HepG2 (cell line): ENCODE measurements around the gene SIT1. TPM values are rescaled to one million over a fixed set of nuclear protein-coding genes. Genes with fewer than 3 reads are reported as not detected.
A peak's percentile ranks its signal among the peaks of the same experiment; 100 is the strongest.

Source experiments
- HNRNPL ChIP-seq: fragments of 200-400 bp; formaldehyde crosslinking; IDR thresholded peaks from 2 replicates; pipeline ENCODE4 v1.6.1; 2017; ENCODE audit warnings: mild to moderate bottlenecking, low read depth, low read length
- KMT2B ChIP-seq: IDR thresholded peaks from 2 replicates; pipeline ENCODE4 v1.6.1; 2016; ENCODE audit warnings: missing genetic modification reagents, missing compliant biosample characterization
- PAF1 ChIP-seq: IDR thresholded peaks from 2 replicates; pipeline ENCODE4 v1.6.1; 2016; ENCODE audit warnings: missing genetic modification reagents, missing compliant biosample characterization
- polyA plus RNA-seq, 8 experiments: library from polyadenylated mRNA; depleted of rRNA in 3 of 8; stranded (reverse) in 7 of 8; unstranded in 1 of 8; fragments of >200 nt; fragmentation: Illumina TruSeq in 4 of 8; extraction: Trizol in 4 of 8; gene quantifications; 2 replicates each; pipeline versions ENCODE4 v1.2.1 to v1.2.3, GENCODE V29; 2011 to 2016; ENCODE audit warnings: low read depth in 4 of 8, missing spikeins in 1 of 8, mixed read lengths in 1 of 8; ENCODE audit not compliant: insufficient read depth in 1 of 8
- total RNA-seq, 5 experiments: library from RNA; depleted of rRNA; stranded (reverse); fragments of >200 nt; fragmentation: Illumina TruSeq; extraction: Trizol; gene quantifications; 2 replicates each; pipeline ENCODE4 v1.2.3, GENCODE V29; 2016; ENCODE audit warnings: low read depth in 1 of 5
- TF ChIP-seq, protein P1 (sequence below): sonication (generic); formaldehyde crosslinking; IDR thresholded peaks from 2 replicates; pipeline ENCODE4 v1.5.1; 2020; ENCODE audit warnings: missing genetic modification reagents, mild to moderate bottlenecking, borderline replicate concordance
- TF ChIP-seq, protein P2 (sequence below): sonication (generic); formaldehyde crosslinking; IDR thresholded peaks from 2 replicates; pipeline ENCODE4 v1.8.0; 2022; ENCODE audit warnings: missing genetic modification reagents, mild to moderate bottlenecking, borderline replicate concordance
- TF ChIP-seq, protein P3 (sequence below): sonication (generic); formaldehyde crosslinking; IDR thresholded peaks from 2 replicates; pipeline ENCODE4 v1.4.0; 2020; ENCODE audit warnings: low read depth, missing genetic modification reagents
- TF ChIP-seq, protein P4 (sequence below): sonication (generic); formaldehyde crosslinking; IDR thresholded peaks from 2 replicates; pipeline ENCODE4; 2020; ENCODE audit warnings: missing genetic modification reagents, mild to moderate bottlenecking, borderline replicate concordance
- TF ChIP-seq, protein P5 (sequence below): sonication (generic); formaldehyde crosslinking; conservative IDR thresholded peaks from 2 replicates; pipeline ENCODE4 v1.4.0; 2020; ENCODE audit warnings: mild to moderate bottlenecking, missing genetic modification reagents, moderate library complexity
- TF ChIP-seq, protein P6 (sequence below): sonication (generic); formaldehyde crosslinking; IDR thresholded peaks from 2 replicates; pipeline ENCODE4 v1.5.0; 2020; ENCODE audit warnings: mild to moderate bottlenecking, missing genetic modification reagents, moderate library complexity
- TF ChIP-seq, protein P7 (sequence below): IDR thresholded peaks from 2 replicates; pipeline ENCODE4 v1.6.1; 2016; ENCODE audit warnings: missing compliant biosample characterization, missing genetic modification reagents, borderline replicate concordance

Gene SIT1
- total and polyA plus RNA-seq, 2 of the 13 experiments (the other 11 are each of a cell fraction or from before 2014, with no cell fraction given), result 0.09 to 6.7 TPM

DNA sequence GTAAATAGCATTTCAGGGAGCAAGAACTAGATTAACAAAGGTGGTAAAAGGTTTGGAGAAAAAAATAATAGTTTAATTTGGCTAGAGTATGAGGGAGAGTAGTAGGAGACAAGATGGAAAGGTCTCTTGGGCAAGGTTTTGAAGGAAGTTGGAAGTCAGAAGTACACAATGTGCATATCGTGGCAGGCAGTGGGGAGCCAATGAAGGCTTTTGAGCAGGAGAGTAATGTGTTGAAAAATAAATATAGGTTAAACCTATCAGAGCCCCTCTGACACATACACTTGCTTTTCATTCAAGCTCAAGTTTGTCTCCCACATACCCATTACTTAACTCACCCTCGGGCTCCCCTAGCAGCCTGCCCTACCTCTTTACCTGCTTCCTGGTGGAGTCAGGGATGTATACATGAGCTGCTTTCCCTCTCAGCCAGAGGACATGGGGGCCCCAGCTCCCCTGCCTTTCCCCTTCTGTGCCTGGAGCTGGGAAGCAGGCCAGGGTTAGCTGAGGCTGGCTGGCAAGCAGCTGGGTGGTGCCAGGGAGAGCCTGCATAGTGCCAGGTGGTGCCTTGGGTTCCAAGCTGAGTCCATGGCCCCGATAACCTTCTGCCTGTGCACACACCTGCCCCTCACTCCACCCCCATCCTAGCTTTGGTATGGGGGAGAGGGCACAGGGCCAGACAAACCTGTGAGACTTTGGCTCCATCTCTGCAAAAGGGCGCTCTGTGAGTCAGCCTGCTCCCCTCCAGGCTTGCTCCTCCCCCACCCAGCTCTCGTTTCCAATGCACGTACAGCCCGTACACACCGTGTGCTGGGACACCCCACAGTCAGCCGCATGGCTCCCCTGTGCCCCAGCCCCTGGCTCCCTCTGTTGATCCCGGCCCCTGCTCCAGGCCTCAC is 22.6 kb upstream of the SIT1 start, which contains the start of gene CA9 (continued):
- TF ChIP-seq, protein P1, sequence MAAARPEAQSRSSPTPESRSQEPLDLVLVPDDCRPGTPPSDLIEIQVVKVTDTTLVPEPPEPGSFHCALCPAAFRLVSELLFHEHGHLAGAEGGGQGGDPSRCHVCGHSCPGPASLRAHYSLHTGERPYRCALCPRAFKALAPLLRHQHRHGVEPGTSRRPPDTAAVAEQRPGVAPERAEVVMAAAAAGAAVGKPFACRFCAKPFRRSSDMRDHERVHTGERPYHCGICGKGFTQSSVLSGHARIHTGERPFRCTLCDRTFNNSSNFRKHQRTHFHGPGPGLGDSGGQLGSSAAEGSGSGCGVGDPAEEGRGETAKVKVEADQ (CRISPR knock-in tag), result 0 out of 2 replicates have a peak, but pooled peaks have one; percentile 60
- TF ChIP-seq KMT2B (CRISPR knock-in tag) (peak; percentile 32; the same call in 1 of the 2 replicates), HNRNPL (peak; percentile 89), PAF1 (CRISPR knock-in tag) (no peak)
- TF ChIP-seq, protein P2, sequence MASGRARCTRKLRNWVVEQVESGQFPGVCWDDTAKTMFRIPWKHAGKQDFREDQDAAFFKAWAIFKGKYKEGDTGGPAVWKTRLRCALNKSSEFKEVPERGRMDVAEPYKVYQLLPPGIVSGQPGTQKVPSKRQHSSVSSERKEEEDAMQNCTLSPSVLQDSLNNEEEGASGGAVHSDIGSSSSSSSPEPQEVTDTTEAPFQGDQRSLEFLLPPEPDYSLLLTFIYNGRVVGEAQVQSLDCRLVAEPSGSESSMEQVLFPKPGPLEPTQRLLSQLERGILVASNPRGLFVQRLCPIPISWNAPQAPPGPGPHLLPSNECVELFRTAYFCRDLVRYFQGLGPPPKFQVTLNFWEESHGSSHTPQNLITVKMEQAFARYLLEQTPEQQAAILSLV (CRISPR knock-in tag), result 0 out of 2 replicates have a peak, but pooled peaks have one; percentile 18
- TF ChIP-seq, protein P3, sequence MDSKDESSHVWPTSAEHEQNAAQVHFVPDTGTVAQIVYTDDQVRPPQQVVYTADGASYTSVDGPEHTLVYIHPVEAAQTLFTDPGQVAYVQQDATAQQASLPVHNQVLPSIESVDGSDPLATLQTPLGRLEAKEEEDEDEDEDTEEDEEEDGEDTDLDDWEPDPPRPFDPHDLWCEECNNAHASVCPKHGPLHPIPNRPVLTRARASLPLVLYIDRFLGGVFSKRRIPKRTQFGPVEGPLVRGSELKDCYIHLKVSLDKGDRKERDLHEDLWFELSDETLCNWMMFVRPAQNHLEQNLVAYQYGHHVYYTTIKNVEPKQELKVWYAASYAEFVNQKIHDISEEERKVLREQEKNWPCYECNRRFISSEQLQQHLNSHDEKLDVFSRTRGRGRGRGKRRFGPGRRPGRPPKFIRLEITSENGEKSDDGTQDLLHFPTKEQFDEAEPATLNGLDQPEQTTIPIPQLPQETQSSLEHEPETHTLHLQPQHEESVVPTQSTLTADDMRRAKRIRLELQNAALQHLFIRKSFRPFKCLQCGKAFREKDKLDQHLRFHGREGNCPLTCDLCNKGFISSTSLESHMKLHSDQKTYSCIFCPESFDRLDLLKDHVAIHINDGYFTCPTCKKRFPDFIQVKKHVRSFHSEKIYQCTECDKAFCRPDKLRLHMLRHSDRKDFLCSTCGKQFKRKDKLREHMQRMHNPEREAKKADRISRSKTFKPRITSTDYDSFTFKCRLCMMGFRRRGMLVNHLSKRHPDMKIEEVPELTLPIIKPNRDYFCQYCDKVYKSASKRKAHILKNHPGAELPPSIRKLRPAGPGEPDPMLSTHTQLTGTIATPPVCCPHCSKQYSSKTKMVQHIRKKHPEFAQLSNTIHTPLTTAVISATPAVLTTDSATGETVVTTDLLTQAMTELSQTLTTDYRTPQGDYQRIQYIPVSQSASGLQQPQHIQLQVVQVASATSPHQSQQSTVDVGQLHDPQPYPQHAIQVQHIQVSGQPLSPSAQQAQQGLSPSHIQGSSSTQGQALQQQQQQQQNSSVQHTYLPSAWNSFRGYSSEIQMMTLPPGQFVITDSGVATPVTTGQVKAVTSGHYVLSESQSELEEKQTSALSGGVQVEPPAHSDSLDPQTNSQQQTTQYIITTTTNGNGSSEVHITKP (CRISPR knock-in tag), result no peak
- TF ChIP-seq, protein P4, sequence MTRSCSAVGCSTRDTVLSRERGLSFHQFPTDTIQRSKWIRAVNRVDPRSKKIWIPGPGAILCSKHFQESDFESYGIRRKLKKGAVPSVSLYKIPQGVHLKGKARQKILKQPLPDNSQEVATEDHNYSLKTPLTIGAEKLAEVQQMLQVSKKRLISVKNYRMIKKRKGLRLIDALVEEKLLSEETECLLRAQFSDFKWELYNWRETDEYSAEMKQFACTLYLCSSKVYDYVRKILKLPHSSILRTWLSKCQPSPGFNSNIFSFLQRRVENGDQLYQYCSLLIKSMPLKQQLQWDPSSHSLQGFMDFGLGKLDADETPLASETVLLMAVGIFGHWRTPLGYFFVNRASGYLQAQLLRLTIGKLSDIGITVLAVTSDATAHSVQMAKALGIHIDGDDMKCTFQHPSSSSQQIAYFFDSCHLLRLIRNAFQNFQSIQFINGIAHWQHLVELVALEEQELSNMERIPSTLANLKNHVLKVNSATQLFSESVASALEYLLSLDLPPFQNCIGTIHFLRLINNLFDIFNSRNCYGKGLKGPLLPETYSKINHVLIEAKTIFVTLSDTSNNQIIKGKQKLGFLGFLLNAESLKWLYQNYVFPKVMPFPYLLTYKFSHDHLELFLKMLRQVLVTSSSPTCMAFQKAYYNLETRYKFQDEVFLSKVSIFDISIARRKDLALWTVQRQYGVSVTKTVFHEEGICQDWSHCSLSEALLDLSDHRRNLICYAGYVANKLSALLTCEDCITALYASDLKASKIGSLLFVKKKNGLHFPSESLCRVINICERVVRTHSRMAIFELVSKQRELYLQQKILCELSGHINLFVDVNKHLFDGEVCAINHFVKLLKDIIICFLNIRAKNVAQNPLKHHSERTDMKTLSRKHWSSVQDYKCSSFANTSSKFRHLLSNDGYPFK (CRISPR knock-in tag), result peak; percentile 47; the same call in 1 of the 2 replicates
- TF ChIP-seq, protein P5, sequence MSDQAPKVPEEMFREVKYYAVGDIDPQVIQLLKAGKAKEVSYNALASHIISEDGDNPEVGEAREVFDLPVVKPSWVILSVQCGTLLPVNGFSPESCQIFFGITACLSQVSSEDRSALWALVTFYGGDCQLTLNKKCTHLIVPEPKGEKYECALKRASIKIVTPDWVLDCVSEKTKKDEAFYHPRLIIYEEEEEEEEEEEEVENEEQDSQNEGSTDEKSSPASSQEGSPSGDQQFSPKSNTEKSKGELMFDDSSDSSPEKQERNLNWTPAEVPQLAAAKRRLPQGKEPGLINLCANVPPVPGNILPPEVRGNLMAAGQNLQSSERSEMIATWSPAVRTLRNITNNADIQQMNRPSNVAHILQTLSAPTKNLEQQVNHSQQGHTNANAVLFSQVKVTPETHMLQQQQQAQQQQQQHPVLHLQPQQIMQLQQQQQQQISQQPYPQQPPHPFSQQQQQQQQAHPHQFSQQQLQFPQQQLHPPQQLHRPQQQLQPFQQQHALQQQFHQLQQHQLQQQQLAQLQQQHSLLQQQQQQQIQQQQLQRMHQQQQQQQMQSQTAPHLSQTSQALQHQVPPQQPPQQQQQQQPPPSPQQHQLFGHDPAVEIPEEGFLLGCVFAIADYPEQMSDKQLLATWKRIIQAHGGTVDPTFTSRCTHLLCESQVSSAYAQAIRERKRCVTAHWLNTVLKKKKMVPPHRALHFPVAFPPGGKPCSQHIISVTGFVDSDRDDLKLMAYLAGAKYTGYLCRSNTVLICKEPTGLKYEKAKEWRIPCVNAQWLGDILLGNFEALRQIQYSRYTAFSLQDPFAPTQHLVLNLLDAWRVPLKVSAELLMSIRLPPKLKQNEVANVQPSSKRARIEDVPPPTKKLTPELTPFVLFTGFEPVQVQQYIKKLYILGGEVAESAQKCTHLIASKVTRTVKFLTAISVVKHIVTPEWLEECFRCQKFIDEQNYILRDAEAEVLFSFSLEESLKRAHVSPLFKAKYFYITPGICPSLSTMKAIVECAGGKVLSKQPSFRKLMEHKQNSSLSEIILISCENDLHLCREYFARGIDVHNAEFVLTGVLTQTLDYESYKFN (CRISPR knock-in tag), result peak; percentile 59
- TF ChIP-seq, protein P6, sequence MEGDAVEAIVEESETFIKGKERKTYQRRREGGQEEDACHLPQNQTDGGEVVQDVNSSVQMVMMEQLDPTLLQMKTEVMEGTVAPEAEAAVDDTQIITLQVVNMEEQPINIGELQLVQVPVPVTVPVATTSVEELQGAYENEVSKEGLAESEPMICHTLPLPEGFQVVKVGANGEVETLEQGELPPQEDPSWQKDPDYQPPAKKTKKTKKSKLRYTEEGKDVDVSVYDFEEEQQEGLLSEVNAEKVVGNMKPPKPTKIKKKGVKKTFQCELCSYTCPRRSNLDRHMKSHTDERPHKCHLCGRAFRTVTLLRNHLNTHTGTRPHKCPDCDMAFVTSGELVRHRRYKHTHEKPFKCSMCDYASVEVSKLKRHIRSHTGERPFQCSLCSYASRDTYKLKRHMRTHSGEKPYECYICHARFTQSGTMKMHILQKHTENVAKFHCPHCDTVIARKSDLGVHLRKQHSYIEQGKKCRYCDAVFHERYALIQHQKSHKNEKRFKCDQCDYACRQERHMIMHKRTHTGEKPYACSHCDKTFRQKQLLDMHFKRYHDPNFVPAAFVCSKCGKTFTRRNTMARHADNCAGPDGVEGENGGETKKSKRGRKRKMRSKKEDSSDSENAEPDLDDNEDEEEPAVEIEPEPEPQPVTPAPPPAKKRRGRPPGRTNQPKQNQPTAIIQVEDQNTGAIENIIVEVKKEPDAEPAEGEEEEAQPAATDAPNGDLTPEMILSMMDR (CRISPR knock-in tag), result peak; percentile 13; the same call in 1 of the 2 replicates
- TF ChIP-seq, protein P7, sequence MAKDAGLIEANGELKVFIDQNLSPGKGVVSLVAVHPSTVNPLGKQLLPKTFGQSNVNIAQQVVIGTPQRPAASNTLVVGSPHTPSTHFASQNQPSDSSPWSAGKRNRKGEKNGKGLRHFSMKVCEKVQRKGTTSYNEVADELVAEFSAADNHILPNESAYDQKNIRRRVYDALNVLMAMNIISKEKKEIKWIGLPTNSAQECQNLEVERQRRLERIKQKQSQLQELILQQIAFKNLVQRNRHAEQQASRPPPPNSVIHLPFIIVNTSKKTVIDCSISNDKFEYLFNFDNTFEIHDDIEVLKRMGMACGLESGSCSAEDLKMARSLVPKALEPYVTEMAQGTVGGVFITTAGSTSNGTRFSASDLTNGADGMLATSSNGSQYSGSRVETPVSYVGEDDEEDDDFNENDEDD (CRISPR knock-in tag), result 0 out of 2 replicates have a peak, but pooled peaks have one; percentile 26
